Fibroblast of pulmonary artery (primary cell): ENCODE measurements around the gene BET1.
"Not testable (repeated sequence)": the region's sequence is repeated elsewhere in the genome, so short reads cannot be mapped to it uniquely, and the experiment has no call there.

ENCODE experiments used
- DNase-seq: peaks from one replicate; pipeline ENCODE4 v3.0.0-alpha.2; 2010; ENCODE audit warnings: low read depth
- H3K4me3 ChIP-seq: replicated peaks from 2 replicates; pipeline ENCODE4 v1.5.1; 2011; ENCODE audit warnings: low read depth, mild to moderate bottlenecking, control low read depth, low read length, moderate library complexity
- CTCF ChIP-seq: IDR thresholded peaks from 2 replicates; pipeline ENCODE4 v1.5.1; 2011; ENCODE audit warnings: mild to moderate bottlenecking, control low read depth, low read length, inconsistent platforms; ENCODE audit errors: missing control alignments

BET1 gene

GRCh38 chr7:94039368-94040035 is 35.3 kb upstream of the BET1 start:
- H3K4me3 ChIP-seq = no peak overlapping the region
- no peak for TF ChIP-seq CTCF
- no peak for DNase-seq

GRCh38 chr7:94031865-94032264 is 27.7 kb upstream of the BET1 start:
- DNase-seq = no peak
- H3K4me3 ChIP-seq = no peak overlapping the region

GRCh38 chr7:94030634-94031033 is 26.5 kb upstream of the BET1 start:
- no peak overlapping the region for H3K4me3 ChIP-seq

More at GRCh38 chr7:94031865-94032264, 27.7 kb upstream of the BET1 start:
- no peak for TF ChIP-seq CTCF

GRCh38 chr7:94029976-94030375 is 25.8 kb upstream of the BET1 start:
- no peak for TF ChIP-seq CTCF
- no peak overlapping the region for H3K4me3 ChIP-seq
- DNase-seq = no peak

More at GRCh38 chr7:94030634-94031033, 26.5 kb upstream of the BET1 start:
- TF ChIP-seq CTCF = no peak
- no peak for DNase-seq

GRCh38 chr7:94028768-94029167 is 24.6 kb upstream of the BET1 start:
- H3K4me3 ChIP-seq = no peak overlapping the region
- peak; percentile 37 for DNase-seq
- no peak for TF ChIP-seq CTCF

GRCh38 chr7:94026619-94027018 is 22.5 kb upstream of the BET1 start:
- DNase-seq = not testable (repeated sequence)

GRCh38 chr7:94022550-94022949 is 18.4 kb upstream of the BET1 start:
- H3K4me3 ChIP-seq = no peak overlapping the region
- no peak for TF ChIP-seq CTCF
- peak; percentile 21 for DNase-seq

More at GRCh38 chr7:94026619-94027018, 22.5 kb upstream of the BET1 start:
- H3K4me3 ChIP-seq = not testable (repeated sequence)
